BLaER1 treated with 17β-estradiol and CSF1 and Interleukin-3, amounts not matched to agents 10 nM and 100 nM (cell line): ENCODE measurements around the gene NACC2.

ENCODE experiments used
- H3K27ac ChIP-seq, 11 experiments: shearing (Covaris generic); formaldehyde crosslinking; 2 replicates each; pipeline ENCODE4 v1.8.1; 2022
- H3K27me3 ChIP-seq, 11 experiments: shearing (Covaris generic); formaldehyde crosslinking; 2 replicates each; pipeline ENCODE4 v1.8.1; 2022
- H3K36me3 ChIP-seq, 11 experiments: shearing (Covaris generic); formaldehyde crosslinking; 2 replicates each; pipeline ENCODE4 v1.8.1; 2022
- H3K4me1 ChIP-seq, 10 experiments: shearing (Covaris generic); formaldehyde crosslinking; 2 replicates each; pipeline ENCODE4 v1.8.1; 2022
- H3K4me2 ChIP-seq, 11 experiments: shearing (Covaris generic); formaldehyde crosslinking; 2 replicates each; pipeline ENCODE4 v1.8.1; 2022
- H3K4me3 ChIP-seq, 10 experiments: shearing (Covaris generic); formaldehyde crosslinking; 2 replicates each; pipeline ENCODE4 v1.8.1; 2022
- H3K9ac ChIP-seq, 11 experiments: shearing (Covaris generic); formaldehyde crosslinking; 2 replicates each; pipeline ENCODE4 v1.8.1; 2022
- H3K9me3 ChIP-seq, 11 experiments: shearing (Covaris generic); formaldehyde crosslinking; replicated peaks in 1 of 11; 2 replicates each; pipeline ENCODE4 v1.8.1; 2022
- H4K20me1 ChIP-seq, 11 experiments: shearing (Covaris generic); formaldehyde crosslinking; 2 replicates each; pipeline ENCODE4 v1.8.1; 2022
- Cebpa-rat ChIP-seq, 11 experiments: shearing (Covaris generic); IDR thresholded peaks; 2 replicates each; pipeline ENCODE4 v1.8.1; 2022

The NACC2 gene

GRCh38 chr9:136051837-136052471, 43.1 kb downstream of the NACC2 start:
- H3K36me3 ChIP-seq: peaks cover 0 to 34% (median 0%) of the 10 kb centered on the region in 11 experiments; a peak in 9 of 22 replicates
- H3K4me3 ChIP-seq: peak overlapping the region; percentile 50 to 94 (median 72)
- H3K9me3 ChIP-seq: no peaks in the 10 kb centered on the region
- peaks cover 0 to 40% (median 0%) of the 10 kb centered on the region in 11 experiments; a peak in 8 of 22 replicates for H4K20me1 ChIP-seq
- peak overlapping the region; percentile 71 to 98 (median 80); a peak in 21 of 22 replicates for H3K27ac ChIP-seq
- H3K4me1 ChIP-seq: peaks cover 87 to 100% (median 98%) of the 10 kb centered on the region in 10 experiments
- H3K4me2 ChIP-seq: peak overlapping the region; percentile 98 to 100 (median 100)
- no peak for TF ChIP-seq Cebpa-rat (IDR thresholded peaks at IDR 0.05)
- peaks cover 0 to 64% (median 48%) of the 10 kb centered on the region in 11 experiments; a peak in 17 of 22 replicates for H3K27me3 ChIP-seq
- peak overlapping the region; percentile 77 to 92 (median 88) for H3K9ac ChIP-seq

- H3K27ac ChIP-seq: peak overlapping the region; percentile 71 to 98 (median 80); a peak in 21 of 22 replicates
- peak overlapping the region; percentile 98 to 100 (median 100) for H3K4me2 ChIP-seq
- TF ChIP-seq Cebpa-rat (IDR thresholded peaks at IDR 0.05): no peak
- H3K4me3 ChIP-seq: peak overlapping the region; percentile 50 to 94 (median 72)
- H3K9me3 ChIP-seq: no peaks in the 10 kb centered on the region
- peak overlapping the region; percentile 77 to 92 (median 88) for H3K9ac ChIP-seq
- peaks cover 0 to 37% (median 0%) of the 10 kb centered on the region in 11 experiments; a peak in 9 of 22 replicates for H3K36me3 ChIP-seq
- H3K27me3 ChIP-seq: peaks cover 0 to 64% (median 48%) of the 10 kb centered on the region in 11 experiments; a peak in 17 of 22 replicates
- peaks cover 87 to 100% (median 98%) of the 10 kb centered on the region in 10 experiments for H3K4me1 ChIP-seq
- H4K20me1 ChIP-seq: peaks cover 0 to 35% (median 0%) of the 10 kb centered on the region in 11 experiments; a peak in 8 of 22 replicates
Observed at GRCh38 chr9:136051453-136051836, 43.6 kb downstream of the NACC2 start.

- TF ChIP-seq Cebpa-rat (IDR thresholded peaks at IDR 0.05): no peak
- Histone ChIP-seq H3K27me3 (peaks cover 0 to 64% (median 48%) of the 10 kb centered on the region in 11 experiments; a peak in 17 of 22 replicates), H3K4me2 (peak overlapping the region; percentile 98 to 100 (median 100)), H3K4me3 (peak overlapping the region; percentile 50 to 94 (median 72)), H3K27ac (peak overlapping the region; percentile 71 to 98 (median 80); a peak in 21 of 22 replicates), H3K4me1 (peaks cover 85 to 99% (median 95%) of the 10 kb centered on the region in 10 experiments), H3K9me3 (no peaks in the 10 kb centered on the region), H4K20me1 (peaks cover 0 to 29% (median 0%) of the 10 kb centered on the region in 11 experiments; a peak in 7 of 22 replicates), H3K9ac (peak overlapping the region; percentile 77 to 92 (median 88)), H3K36me3 (peaks cover 0 to 37% (median 0%) of the 10 kb centered on the region in 11 experiments; a peak in 9 of 22 replicates)
Observed at GRCh38 chr9:136050701-136051452, 44.2 kb downstream of the NACC2 start.

- no peaks in the 10 kb centered on the region for H3K9me3 ChIP-seq
- peaks cover 0 to 42% (median 0%) of the 10 kb centered on the region in 11 experiments; a peak in 9 of 22 replicates for H3K36me3 ChIP-seq
- H3K4me3 ChIP-seq: peak overlapping the region in 9 of 10 experiments; percentile 62 to 94 (median 72); a peak in 18 of 20 replicates
- H3K4me1 ChIP-seq: peaks cover 85 to 99% (median 95%) of the 10 kb centered on the region in 10 experiments
- H3K9ac ChIP-seq: peak overlapping the region; percentile 77 to 92 (median 88); a peak in 19 of 22 replicates
- H3K27me3 ChIP-seq: peaks cover 0 to 61% (median 48%) of the 10 kb centered on the region in 11 experiments; a peak in 17 of 22 replicates
- peaks cover 0 to 23% (median 0%) of the 10 kb centered on the region in 11 experiments; a peak in 7 of 22 replicates for H4K20me1 ChIP-seq
- TF ChIP-seq Cebpa-rat (IDR thresholded peaks at IDR 0.05): no peak
- peak overlapping the region in 8 of 11 experiments; percentile 75 to 98 (median 94); a peak in 16 of 22 replicates for H3K27ac ChIP-seq
- peak overlapping the region; percentile 98 to 100 (median 100) for H3K4me2 ChIP-seq
Observed at GRCh38 chr9:136050266-136050700, 44.8 kb downstream of the NACC2 start.

- no peak for TF ChIP-seq Cebpa-rat (IDR thresholded peaks at IDR 0.05)
- Histone ChIP-seq H3K27me3 (peaks cover 0 to 57% (median 47%) of the 10 kb centered on the region in 11 experiments; a peak in 17 of 22 replicates), H3K9ac (peak overlapping the region; percentile 80 to 92 (median 88); a peak in 20 of 22 replicates), H3K4me1 (peaks cover 85 to 99% (median 95%) of the 10 kb centered on the region in 10 experiments), H3K4me3 (peak overlapping the region in 7 of 10 experiments; percentile 50 to 94 (median 72); a peak in 13 of 20 replicates), H3K36me3 (peaks cover 0 to 48% (median 0%) of the 10 kb centered on the region in 11 experiments; a peak in 9 of 22 replicates), H3K4me2 (peak overlapping the region; percentile 98 to 100 (median 100)), H4K20me1 (peaks cover 0 to 17% (median 0%) of the 10 kb centered on the region in 11 experiments; a peak in 6 of 22 replicates), H3K27ac (peak overlapping the region in 10 of 11 experiments; percentile 86 to 98 (median 95); a peak in 19 of 22 replicates), H3K9me3 (no peaks in the 10 kb centered on the region)
Observed at GRCh38 chr9:136049491-136050265, 45.4 kb downstream of the NACC2 start.

GRCh38 chr9:136048560-136049411, 46.3 kb downstream of the NACC2 start:
- Histone ChIP-seq H3K27ac (peak overlapping the region in 10 of 11 experiments; percentile 86 to 98 (median 95); a peak in 21 of 22 replicates), H3K4me2 (peak overlapping the region; percentile 98 to 100 (median 100)), H4K20me1 (peaks cover 0 to 13% (median 0%) of the 10 kb centered on the region in 11 experiments; a peak in 7 of 22 replicates), H3K27me3 (peaks cover 0 to 48% (median 40%) of the 10 kb centered on the region in 11 experiments; a peak in 17 of 22 replicates), H3K36me3 (peaks cover 0 to 57% (median 0%) of the 10 kb centered on the region in 11 experiments; a peak in 9 of 22 replicates), H3K4me1 (peaks cover 85 to 99% (median 95%) of the 10 kb centered on the region in 10 experiments), H3K9me3 (no peaks in the 10 kb centered on the region), H3K9ac (peak overlapping the region; percentile 53 to 92 (median 87); a peak in 21 of 22 replicates), H3K4me3 (peak overlapping the region in 9 of 10 experiments; percentile 17 to 94 (median 72); a peak in 15 of 20 replicates)
- TF ChIP-seq Cebpa-rat (IDR thresholded peaks at IDR 0.05): no peak
